Measurements from ENCODE around the gene NT5C3A. TPM values are rescaled to one million over a fixed set of nuclear protein-coding genes. Genes with fewer than 3 reads are reported as not detected.

NT5C3A gene
- total and polyA plus RNA-seq, 9 of the 15 experiments (the other 6 are each of a cell fraction or from before 2014, with no cell fraction given), result 18.6 to 60.1 (median 40.0) TPM

DNA sequence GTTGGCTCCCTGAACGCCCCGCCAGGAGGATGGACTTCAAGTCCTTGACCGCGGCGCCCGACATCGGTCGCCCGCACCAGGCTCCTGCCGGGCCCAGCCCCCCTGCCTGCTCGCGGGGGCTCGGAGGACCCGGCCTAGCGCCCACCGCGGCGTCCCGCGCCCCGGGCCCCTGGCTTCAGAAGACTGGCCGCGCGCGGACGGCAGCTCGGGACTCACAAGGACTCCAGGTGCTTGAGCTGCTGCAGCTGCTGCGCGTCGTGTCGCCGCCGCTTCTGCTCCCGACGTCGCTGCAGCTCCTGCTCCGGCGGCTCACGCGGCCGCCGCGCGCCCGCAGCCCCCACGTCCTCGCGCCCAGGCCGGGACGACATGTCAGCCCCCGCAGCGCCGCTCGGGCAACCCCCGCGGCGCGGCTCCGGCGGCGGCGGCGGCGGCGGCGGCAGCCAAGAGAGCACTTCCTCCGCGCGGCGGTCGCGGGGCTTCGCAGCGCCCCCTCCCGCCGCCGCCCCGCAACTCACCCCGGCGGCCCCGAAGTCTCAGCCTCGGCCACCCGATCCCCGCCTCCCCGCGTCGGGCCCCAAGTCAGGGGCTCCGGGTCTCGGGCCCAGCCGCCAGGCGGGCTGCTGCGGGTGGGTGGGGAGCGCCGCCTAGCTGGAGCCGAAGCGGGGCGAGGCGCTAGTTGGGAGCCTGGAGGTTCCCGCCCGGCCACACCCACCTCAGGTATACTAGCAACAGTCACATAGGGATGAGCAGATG lies 46.6 kb upstream of the NT5C3A start, which contains the start of gene RP9 (continued):
- peak; percentile 64; the same call in 1 of the 2 replicates for TF ChIP-seq DEAF1 (CRISPR knock-in tag; IDR thresholded peaks at IDR 0.05)
- TF ChIP-seq, protein P1, sequence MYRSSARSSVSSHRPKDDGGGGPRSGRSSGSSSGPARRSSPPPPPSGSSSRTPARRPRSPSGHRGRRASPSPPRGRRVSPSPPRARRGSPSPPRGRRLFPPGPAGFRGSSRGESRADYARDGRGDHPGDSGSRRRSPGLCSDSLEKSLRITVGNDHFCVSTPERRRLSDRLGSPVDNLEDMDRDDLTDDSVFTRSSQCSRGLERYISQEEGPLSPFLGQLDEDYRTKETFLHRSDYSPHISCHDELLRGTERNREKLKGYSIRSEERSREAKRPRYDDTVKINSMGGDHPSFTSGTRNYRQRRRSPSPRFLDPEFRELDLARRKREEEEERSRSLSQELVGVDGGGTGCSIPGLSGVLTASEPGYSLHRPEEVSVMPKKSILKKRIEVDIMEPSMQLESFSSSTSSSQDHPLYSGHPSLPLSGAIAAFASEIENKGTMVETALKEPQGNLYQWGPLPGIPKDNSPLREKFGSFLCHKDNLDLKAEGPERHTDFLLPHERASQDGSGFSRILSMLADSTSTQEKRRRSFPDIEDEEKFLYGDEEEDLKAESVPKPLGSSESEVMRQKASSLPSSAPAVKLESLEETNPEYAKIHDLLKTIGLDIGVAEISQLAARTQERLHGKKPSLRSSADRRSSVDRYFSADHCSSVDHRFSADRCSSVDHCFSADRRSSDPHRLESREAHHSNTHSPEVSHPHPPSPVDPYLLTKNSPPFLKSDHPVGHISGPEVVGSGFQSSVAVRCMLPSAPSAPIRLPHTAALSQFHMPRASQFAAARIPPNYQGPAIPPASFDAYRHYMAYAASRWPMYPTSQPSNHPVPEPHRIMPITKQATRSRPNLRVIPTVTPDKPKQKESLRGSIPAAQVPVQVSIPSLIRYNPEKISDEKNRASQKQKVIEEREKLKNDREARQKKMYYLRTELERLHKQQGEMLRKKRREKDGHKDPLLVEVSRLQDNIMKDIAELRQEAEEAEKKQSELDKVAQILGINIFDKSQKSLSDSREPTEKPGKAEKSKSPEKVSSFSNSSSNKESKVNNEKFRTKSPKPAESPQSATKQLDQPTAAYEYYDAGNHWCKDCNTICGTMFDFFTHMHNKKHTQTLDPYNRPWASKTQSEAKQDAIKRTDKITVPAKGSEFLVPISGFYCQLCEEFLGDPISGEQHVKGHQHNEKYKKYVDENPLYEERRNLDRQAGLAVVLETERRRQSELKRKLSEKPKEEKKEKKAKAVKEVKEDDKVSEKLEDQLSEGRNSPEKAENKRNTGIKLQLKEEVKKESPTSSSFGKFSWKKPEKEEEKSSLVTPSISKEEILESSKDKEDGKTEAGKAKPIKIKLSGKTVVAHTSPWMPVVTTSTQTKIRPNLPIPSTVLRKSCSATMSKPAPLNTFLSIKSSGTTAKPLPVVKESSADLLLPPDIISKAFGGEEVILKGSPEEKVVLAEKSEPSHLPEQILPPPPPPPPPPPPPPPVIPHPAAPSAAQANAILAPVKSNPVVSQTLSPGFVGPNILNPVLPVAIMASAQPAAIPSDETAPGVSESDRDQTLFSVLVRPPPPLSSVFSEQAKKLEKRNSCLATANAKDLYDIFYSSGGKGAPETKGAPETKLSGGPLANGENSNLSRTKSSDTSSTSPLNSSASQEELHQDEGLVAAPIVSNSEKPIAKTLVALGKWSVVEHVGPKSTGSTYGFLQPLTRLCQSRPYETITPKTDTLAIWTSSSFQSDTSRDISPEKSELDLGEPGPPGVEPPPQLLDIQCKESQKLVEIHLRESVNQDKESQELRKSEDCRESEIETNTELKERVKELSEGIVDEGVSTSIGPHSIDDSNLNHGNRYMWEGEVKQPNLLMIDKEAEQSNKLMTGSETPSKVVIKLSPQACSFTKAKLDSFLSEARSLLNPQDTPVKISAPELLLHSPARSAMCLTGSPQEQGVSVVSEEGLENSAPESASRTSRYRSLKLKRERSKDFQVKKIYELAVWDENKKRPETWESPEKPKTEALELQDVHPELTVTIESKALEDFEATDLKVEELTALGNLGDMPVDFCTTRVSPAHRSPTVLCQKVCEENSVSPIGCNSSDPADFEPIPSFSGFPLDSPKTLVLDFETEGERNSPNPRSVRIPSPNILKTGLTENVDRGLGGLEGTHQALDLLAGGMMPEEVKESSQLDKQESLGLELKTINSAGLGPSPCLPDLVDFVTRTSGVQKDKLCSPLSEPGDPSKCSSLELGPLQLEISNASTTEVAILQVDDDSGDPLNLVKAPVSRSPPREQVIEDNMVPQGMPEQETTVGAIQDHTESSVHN (IDR thresholded peaks at IDR 0.05; ENCODE audit: borderline replicate concordance in 1 of 2, low read depth in 1 of 2), result no peak
- TF ChIP-seq, protein P2, sequence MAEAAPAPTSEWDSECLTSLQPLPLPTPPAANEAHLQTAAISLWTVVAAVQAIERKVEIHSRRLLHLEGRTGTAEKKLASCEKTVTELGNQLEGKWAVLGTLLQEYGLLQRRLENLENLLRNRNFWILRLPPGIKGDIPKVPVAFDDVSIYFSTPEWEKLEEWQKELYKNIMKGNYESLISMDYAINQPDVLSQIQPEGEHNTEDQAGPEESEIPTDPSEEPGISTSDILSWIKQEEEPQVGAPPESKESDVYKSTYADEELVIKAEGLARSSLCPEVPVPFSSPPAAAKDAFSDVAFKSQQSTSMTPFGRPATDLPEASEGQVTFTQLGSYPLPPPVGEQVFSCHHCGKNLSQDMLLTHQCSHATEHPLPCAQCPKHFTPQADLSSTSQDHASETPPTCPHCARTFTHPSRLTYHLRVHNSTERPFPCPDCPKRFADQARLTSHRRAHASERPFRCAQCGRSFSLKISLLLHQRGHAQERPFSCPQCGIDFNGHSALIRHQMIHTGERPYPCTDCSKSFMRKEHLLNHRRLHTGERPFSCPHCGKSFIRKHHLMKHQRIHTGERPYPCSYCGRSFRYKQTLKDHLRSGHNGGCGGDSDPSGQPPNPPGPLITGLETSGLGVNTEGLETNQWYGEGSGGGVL (CRISPR knock-in tag; IDR thresholded peaks at IDR 0.05), result no peak
- TF ChIP-seq SRSF3 (IDR thresholded peaks at IDR 0.05; ENCODE audit: insufficient read depth, low read length), result no peak
- TF ChIP-seq MTF1 (CRISPR knock-in tag; IDR thresholded peaks at IDR 0.05; ENCODE audit: borderline replicate concordance), result no peak
- TF ChIP-seq TCF7 (IDR thresholded peaks at IDR 0.05; ENCODE audit: borderline replicate concordance), result no peak
- no peak for TF ChIP-seq ZNF140 (CRISPR knock-in tag; IDR thresholded peaks at IDR 0.05)
- no peak for TF ChIP-seq RFX5 (IDR thresholded peaks at IDR 0.05; ENCODE audit: low read depth, low read length)
- no peak for TF ChIP-seq RBM15 (IDR thresholded peaks at IDR 0.05; ENCODE audit: insufficient read depth, low read length)
- no peak for TF ChIP-seq BACH1 (tag; IDR thresholded peaks at IDR 0.05)
- TF ChIP-seq PPARD (CRISPR knock-in tag; IDR thresholded peaks at IDR 0.05), result no peak
- TF ChIP-seq EZH2 (IDR thresholded peaks at IDR 0.05; ENCODE audit: borderline replicate concordance, low read depth, low read length), result no peak
- TF ChIP-seq SMARCB1 (IDR thresholded peaks at IDR 0.05; ENCODE audit: insufficient read length, low read depth), result no peak
- no peak for TF ChIP-seq PTRF (tag; IDR thresholded peaks at IDR 0.05)
